Adrenal gland (tissue), 5 donors: ENCODE results near the gene MAN1A1.

Experiments
- POLR2A ChIP-seq, 2 donors: fragments of 450-650 bp; IDR thresholded peaks; one replicate each; pipeline ENCODE4 v1.6.1; 2017; ENCODE audit warnings: antibody characterized with exemption in 2 of 2, mild to moderate bottlenecking in 2 of 2, moderate library complexity in 1 of 2
- TF ChIP-seq, protein P1 (sequence below), 6 experiments: fragments of 450-650 bp in 4 of 6; fragments of 200-600 bp in 2 of 6; sonication (generic) in 1 of 6; IDR thresholded peaks; 1 replicate in 5 of 6; 2 replicates in 1 of 6; pipeline versions ENCODE4 v1.5.1 to v1.8.0; 2016 to 2021; ENCODE audit warnings: antibody characterized with exemption in 6 of 6, mild to moderate bottlenecking in 2 of 6, moderate library complexity in 1 of 6
- donor health status: DM: no; HTN: no; CAD: no.

DNA sequence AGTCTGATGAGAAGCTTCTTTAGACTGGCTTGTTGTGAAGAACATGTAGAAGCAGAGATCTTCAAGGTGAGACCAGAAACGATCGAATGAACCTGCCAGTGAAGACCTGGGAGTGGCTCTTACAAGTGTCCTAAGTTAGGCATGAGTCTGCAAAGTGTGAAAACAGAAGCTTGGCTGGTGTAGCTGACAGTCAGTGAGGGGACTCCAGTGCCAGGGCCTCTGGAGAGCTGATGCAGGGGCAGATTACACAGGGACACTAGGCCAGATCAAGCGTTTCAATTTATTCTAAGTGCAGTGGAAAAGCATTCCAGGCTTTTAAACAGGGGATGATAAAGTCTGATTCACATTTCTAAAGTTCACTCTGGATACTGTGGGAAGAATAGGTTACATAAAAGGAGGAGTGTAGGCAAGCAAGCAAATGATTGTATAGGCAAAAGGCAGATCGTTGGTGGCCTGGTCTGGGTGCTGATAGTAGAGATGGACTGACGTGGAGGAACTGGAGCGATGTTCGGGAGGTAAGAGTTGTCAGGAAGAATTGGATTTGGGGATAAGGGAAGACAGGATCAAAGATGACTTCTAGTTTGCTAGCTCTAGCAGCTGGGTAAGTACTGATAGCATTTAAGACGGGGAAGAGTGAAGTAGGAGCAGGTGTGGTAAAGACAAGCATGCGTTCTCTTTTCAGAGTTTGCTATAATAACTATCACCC, 133.5 kb downstream of the MAN1A1 start:
- TF ChIP-seq, protein P1, sequence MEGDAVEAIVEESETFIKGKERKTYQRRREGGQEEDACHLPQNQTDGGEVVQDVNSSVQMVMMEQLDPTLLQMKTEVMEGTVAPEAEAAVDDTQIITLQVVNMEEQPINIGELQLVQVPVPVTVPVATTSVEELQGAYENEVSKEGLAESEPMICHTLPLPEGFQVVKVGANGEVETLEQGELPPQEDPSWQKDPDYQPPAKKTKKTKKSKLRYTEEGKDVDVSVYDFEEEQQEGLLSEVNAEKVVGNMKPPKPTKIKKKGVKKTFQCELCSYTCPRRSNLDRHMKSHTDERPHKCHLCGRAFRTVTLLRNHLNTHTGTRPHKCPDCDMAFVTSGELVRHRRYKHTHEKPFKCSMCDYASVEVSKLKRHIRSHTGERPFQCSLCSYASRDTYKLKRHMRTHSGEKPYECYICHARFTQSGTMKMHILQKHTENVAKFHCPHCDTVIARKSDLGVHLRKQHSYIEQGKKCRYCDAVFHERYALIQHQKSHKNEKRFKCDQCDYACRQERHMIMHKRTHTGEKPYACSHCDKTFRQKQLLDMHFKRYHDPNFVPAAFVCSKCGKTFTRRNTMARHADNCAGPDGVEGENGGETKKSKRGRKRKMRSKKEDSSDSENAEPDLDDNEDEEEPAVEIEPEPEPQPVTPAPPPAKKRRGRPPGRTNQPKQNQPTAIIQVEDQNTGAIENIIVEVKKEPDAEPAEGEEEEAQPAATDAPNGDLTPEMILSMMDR (IDR thresholded peaks at IDR 0.05) = no peak
- TF ChIP-seq POLR2A (IDR thresholded peaks at IDR 0.05) = no peak
